ENCODE results near the gene DDX51.

DNA sequence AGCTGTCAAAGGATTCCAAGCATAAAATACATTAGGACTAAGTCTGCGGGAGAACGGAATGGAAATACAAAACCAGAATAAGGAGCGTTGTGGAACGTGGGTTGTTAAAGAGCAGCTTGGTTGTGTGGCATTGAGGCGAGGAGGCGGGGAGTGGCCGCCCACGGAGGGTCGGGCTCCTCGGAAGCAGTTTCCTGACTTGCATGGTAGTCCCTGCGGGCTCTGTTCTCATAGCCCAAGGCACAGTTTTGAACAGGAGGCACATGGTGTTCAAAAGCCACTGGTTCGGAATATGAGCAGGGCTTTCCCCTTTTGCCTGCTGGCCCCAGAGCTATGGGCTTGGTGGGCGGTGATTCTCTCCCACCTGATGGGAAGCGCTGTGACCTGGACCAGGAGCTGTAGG is 12.2 kb downstream of the DDX51 start:
- TF ChIP-seq SP1 (IDR thresholded peaks at IDR 0.05) (no peak), RAD21 (IDR thresholded peaks at IDR 0.05) (no peak), FOXA1 (IDR thresholded peaks at IDR 0.05) (no peak)
- TF ChIP-seq, protein P1, sequence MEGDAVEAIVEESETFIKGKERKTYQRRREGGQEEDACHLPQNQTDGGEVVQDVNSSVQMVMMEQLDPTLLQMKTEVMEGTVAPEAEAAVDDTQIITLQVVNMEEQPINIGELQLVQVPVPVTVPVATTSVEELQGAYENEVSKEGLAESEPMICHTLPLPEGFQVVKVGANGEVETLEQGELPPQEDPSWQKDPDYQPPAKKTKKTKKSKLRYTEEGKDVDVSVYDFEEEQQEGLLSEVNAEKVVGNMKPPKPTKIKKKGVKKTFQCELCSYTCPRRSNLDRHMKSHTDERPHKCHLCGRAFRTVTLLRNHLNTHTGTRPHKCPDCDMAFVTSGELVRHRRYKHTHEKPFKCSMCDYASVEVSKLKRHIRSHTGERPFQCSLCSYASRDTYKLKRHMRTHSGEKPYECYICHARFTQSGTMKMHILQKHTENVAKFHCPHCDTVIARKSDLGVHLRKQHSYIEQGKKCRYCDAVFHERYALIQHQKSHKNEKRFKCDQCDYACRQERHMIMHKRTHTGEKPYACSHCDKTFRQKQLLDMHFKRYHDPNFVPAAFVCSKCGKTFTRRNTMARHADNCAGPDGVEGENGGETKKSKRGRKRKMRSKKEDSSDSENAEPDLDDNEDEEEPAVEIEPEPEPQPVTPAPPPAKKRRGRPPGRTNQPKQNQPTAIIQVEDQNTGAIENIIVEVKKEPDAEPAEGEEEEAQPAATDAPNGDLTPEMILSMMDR (IDR thresholded peaks at IDR 0.05; ENCODE audit: low read depth, low read length, missing input control): no peak

All from liver (tissue), 3 donors.